ENCODE measurements around the gene CPNE5.
A peak's percentile ranks its signal among the peaks of the same experiment; 100 is the strongest.

Gene CPNE5

DNA sequence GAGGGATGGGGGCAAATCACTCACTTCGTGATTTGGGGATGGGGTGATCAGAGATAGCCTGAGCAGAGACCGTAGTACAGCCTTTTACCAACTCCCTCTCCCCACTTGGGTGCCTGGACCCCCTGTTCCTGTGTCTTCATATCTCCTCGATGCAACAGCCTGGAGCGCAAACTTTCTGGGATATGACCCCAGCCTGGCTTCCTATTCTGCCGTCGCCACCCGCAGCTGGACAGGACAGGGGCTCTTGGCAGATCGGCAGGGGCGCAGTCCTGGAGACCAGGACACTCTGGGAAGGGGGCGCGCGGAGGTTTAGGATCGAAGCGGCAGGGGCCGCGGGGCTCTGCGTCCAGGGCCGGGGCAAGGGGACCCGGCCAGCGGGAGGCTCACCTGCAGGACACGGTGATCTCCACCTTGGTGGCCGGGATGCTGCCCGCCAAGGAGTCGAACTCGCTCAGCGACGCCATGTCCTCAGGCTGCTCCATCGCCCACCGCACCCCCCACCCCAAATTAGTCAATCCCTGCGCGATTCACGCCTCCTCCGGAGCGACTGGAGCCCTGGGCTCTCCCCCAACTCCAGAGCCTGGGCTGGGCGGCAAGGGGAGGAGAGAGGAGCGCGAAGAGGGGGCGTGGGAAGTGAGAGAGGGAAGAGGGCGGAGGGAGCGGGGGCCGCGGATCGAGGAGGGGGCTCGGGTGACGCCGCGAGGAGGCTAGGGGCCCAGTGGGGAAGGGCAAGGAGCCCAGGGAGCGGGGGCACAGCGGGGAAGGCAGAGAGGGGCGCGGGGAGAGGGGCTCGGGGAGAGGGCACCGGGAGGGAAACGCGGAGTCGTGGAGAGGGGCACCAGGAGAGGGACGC is at the start of gene CPNE5:
CPNE5 (minus strand) TSS at position 549 of the 853 bp plus-strand sequence; CDS start at position 482, 67 bp downstream.
- intact Hi-C loops (cut with micrococcal nuclease), result no loop called here
- no peaks in the 10 kb centered on the region for H3K9me3 Mint-ChIP-seq
- H3K4me1 Mint-ChIP-seq (ENCODE audit: low read depth), result peaks cover 36% of the 10 kb centered on the region
- peak within 1 kb of the TSS; percentile 62 for H3K4me3 Mint-ChIP-seq
- peaks cover 65% of the 10 kb centered on the region for H3K27me3 Mint-ChIP-seq
- no peaks in the 10 kb centered on the region for H3K36me3 Mint-ChIP-seq (ENCODE audit: low read depth)
- no peak within 1 kb of the TSS for H3K27ac Mint-ChIP-seq

DNA sequence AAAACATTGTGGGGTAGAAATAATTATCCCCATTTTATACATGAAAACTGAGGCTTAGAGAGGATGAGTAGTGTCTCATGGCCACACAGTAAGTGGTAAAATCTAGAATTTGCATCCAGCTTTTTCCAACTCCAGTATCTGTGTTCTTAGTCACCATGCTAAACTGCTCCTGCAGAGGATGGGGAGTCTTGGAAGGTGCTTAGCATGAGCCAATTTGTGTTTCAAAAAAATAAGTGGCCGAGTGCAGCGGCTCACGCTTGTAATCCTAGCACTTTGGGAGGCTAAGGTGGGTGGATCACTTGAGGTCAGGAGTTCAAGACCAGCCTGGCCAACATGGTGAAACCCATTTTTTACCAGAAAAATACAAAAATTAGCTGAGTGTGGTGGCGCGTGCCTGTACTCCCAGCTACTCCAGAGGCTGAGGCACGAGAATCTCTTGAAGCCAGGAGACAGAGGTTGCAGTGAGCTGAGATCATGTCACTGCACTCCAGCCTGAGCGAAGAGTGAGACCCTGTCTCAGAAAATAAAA is 48.9 kb upstream of the CPNE5 start:
- Mint-ChIP-seq H3K27ac (no peak overlapping the region), H3K4me3 (no peak overlapping the region), H3K27me3 (no peaks in the 10 kb centered on the region), H3K9me3 (no peaks in the 10 kb centered on the region), H3K36me3 (ENCODE audit: low read depth) (peaks cover 12% of the 10 kb centered on the region), H3K4me1 (ENCODE audit: low read depth) (peaks cover 28% of the 10 kb centered on the region)
- intact Hi-C loops (cut with micrococcal nuclease), result loop anchor here (5.0 kb wide), 2 partner anchors 119 to 284 kb away; partner anchors contain the start of genes FGD2 and PIM1

- H3K9me3 Mint-ChIP-seq, result no peaks in the 10 kb centered on the region
- H3K4me3 Mint-ChIP-seq, result peak overlapping the region; percentile 11
- H3K4me1 Mint-ChIP-seq (ENCODE audit: low read depth), result peaks cover 28% of the 10 kb centered on the region
- no peak overlapping the region for H3K27ac Mint-ChIP-seq
- H3K36me3 Mint-ChIP-seq (ENCODE audit: low read depth), result peaks cover under 1% of the 10 kb centered on the region
- intact Hi-C loops (cut with micrococcal nuclease), result loop anchor here (5.0 kb wide), 2 partner anchors 120 to 285 kb away; partner anchors contain the start of genes FGD2 and PIM1
- H3K27me3 Mint-ChIP-seq, result no peaks in the 10 kb centered on the region
These were observed 47.8 kb upstream of the CPNE5 start for GRCh38 chr6:36886950-36887618.

DNA sequence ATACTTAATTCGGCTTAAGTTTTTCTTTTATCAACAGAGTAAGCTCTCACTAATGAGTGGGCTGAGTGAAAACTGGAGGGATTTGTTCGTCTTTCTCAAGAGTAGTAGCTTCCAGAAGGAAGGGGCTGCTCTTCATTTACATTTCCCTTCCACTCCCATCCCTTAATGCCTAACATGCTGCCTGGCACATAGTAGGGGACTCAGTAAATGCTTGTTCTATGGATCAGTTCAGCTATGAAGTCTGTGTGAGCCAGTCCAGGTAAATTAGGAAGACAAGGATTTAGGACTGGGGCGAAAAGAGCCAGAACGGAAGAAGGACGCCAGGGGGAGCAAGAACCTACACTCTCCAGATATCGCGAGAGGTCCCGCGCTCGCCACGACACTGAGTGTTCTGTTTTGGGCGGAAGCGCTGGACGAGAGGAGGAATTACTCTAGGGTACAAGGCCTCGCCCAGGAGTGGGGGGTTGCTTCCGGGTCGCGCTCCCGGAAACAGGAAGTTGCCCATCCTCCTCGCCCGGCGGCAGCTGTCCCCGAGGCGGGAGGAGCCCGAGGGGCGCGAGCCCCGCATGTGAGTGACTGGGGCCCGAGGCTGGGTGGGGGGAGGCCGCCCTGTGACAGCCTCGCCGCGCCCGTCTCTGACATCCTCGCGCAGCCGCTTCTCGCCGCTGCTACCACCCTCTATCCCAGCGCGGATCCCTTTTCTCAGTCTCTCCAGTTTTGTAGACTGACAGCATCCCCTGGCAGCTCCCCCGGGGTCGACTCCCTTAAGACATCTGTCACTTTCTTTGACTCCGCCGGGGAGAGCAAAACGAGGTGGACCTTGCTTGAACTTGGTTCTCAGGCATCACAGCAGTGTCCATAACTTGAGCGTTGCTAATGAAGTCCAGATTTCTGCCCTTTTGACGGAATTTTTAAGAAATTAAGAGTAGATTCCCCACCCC is 46.5 kb upstream of the CPNE5 start, which contains the start of gene C6orf89:
C6orf89 (plus strand) TSS at position 492 of the 941 bp plus-strand sequence. CDS start 13,493 bp downstream, outside the sequence.
- Mint-ChIP-seq H3K9me3 (no peaks in the 10 kb centered on the region), H3K4me1 (ENCODE audit: low read depth) (peaks cover 28% of the 10 kb centered on the region), H3K36me3 (ENCODE audit: low read depth) (no peaks in the 10 kb centered on the region), H3K27ac (peak within 1 kb of the TSS; percentile 83), H3K4me3 (peak within 1 kb of the TSS; percentile 83), H3K27me3 (no peaks in the 10 kb centered on the region)
- intact Hi-C loops (cut with micrococcal nuclease), result loop anchor here (1.0 to 5.0 kb wide), 3 partner anchors 122 to 325 kb away; partner anchors contain the start of genes FGD2 and PIM1

DNA sequence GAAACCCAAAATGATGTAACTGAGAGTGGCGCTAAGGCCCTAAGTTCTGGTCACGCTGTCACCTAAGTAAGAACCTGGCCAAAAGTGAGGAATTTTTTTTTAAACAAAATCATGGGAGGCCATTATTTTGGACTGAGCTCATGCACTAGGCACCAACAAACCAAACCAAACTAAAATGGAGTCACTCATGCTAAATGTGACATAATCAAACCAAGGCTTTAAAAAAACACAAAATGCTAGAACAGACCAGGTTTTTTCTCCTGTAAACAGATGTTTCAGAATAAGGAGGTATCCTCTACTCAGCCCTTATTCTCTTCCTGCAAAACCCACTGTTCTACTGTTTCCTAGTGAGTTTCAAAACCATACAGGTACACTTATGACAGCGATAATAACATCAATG is 45.4 kb upstream of the CPNE5 start:
- H3K4me3 Mint-ChIP-seq, result no peak overlapping the region
- no peak overlapping the region for H3K27ac Mint-ChIP-seq

DNA sequence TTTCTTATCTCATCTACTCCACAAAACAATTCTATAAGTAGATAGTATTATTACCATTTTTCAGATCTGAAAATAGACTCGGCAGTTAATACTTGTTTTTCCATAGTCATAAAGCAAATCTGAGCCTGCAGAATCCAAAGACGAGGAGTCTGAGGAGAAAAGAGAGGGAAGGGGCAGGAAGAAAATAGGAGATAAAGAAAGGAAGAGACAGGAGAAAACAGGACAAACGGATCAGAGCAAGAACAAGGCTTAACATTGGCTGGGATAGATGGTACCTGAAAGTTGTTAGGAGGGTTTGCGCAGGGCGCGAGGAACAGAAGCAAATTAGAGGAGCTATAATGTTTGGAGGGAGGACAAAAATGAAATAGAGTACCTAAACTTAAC is 36.0 kb upstream of the CPNE5 start:
- Mint-ChIP-seq H3K27me3 (peaks cover 4% of the 10 kb centered on the region), H3K4me1 (ENCODE audit: low read depth) (peaks cover 29% of the 10 kb centered on the region), H3K4me3 (peak overlapping the region; percentile 96), H3K36me3 (ENCODE audit: low read depth) (peaks cover 23% of the 10 kb centered on the region), H3K27ac (peak overlapping the region; percentile 98), H3K9me3 (no peaks in the 10 kb centered on the region)
- intact Hi-C loops (cut with micrococcal nuclease), result no loop called here

More for the DNA sequence above, 45.4 kb upstream of the CPNE5 start:
- peaks cover 28% of the 10 kb centered on the region for H3K4me1 Mint-ChIP-seq (ENCODE audit: low read depth)
- no peaks in the 10 kb centered on the region for H3K27me3 Mint-ChIP-seq
- H3K36me3 Mint-ChIP-seq (ENCODE audit: low read depth), result no peaks in the 10 kb centered on the region
- no peaks in the 10 kb centered on the region for H3K9me3 Mint-ChIP-seq
- intact Hi-C loops (cut with micrococcal nuclease), result loop anchor here (1.0 to 5.0 kb wide), 3 partner anchors 123 to 326 kb away; partner anchors contain the start of genes FGD2 and PIM1

DNA sequence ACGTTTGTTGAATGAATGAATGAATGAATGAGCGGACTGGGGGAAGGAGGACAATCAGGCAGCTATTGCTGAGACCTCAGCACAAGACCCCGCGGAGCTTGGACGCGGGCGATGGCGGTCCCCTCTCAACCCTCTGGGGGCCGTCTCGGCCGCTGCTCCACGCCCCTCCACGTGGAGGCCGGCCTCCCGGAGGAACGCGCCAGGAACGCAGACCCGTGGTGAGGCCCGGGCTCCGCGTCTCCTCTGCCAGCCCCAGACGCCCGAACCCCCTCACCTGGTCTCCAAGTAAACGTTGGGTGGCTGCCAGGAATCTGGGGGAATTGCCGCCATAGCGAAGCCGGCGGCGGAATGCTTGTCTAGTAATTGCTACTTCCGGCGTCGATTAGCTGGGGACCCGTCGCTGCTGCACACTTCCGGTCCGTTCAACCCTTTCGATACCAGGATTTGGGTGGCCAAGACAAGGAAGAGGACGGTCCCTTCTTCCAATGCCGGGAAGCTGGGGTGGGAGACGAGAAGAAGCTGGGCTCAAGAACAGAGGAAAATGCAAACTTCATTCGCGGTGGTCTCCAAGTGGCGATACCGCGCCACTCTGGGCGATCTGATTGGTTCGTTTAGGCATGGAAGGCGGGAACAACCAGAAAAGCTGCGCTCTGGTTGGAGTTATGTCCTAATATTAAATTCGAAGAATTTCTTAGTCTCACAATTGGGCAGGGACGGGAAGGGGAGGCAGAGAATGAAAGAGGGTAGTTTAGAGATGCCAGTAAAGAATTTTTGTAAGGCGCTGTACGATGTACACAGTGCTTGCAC is 35.4 kb upstream of the CPNE5 start, which contains the start of gene PPIL1:
PPIL1 (minus strand) TSS at position 361 of the 807 bp plus-strand sequence; CDS start at position 330, 31 bp downstream.
- H3K9me3 Mint-ChIP-seq, result no peaks in the 10 kb centered on the region
- H3K27ac Mint-ChIP-seq, result peak within 1 kb of the TSS; percentile 98
- peaks cover 29% of the 10 kb centered on the region for H3K4me1 Mint-ChIP-seq (ENCODE audit: low read depth)
- intact Hi-C loops (cut with micrococcal nuclease), result no loop called here
- peaks cover 4% of the 10 kb centered on the region for H3K27me3 Mint-ChIP-seq
- peaks cover 29% of the 10 kb centered on the region for H3K36me3 Mint-ChIP-seq (ENCODE audit: low read depth)
- peak within 1 kb of the TSS; percentile 96 for H3K4me3 Mint-ChIP-seq

DNA sequence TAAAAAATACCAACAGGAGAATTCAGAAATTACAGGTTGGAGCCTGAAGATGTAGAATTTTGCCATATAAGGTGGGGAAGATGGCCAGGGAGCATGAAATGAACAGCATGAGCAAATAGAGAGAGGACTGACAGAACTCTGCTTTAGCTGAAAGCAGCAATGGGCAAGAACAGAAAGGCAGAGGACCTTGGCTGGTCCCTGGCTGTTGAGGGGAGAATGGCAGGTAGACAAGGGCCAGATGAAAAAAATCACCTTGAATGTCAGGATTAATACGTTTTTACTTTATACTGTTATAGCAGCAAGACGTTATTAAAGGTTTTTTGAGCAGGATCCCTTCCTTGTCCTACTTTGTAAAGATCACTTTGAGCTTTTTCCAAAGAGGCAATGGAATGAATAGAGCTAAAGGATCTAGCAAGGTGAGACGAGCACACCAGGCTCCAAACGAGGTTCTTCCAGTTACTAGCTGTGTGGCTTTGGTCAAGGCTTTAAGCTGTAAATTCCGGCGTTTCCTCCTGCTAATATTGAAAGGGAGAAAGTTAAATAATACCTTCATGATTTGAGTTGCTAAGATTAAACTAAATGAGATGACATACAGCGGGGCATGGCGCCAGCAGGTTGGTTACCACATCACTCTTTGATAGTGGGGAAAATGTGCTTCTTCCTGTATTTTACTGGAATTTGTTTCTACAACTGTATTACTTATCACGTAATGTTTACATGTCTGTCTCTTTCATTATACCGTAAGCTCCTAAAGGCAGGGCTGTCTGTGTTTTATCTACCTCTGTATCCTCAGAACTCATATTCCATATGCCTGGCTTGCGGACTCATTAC is 34.6 kb upstream of the CPNE5 start:
- peak overlapping the region; percentile 98 for H3K27ac Mint-ChIP-seq
- H3K4me3 Mint-ChIP-seq, result peak overlapping the region; percentile 96
- intact Hi-C loops (cut with micrococcal nuclease), result no loop called here
- H3K4me1 Mint-ChIP-seq (ENCODE audit: low read depth), result peaks cover 30% of the 10 kb centered on the region
- peaks cover 2% of the 10 kb centered on the region for H3K27me3 Mint-ChIP-seq
- no peaks in the 10 kb centered on the region for H3K9me3 Mint-ChIP-seq
- peaks cover 37% of the 10 kb centered on the region for H3K36me3 Mint-ChIP-seq (ENCODE audit: low read depth)

- H3K9me3 Mint-ChIP-seq, result no peaks in the 10 kb centered on the region
- peak overlapping the region; percentile 98 for H3K27ac Mint-ChIP-seq
- H3K27me3 Mint-ChIP-seq, result peaks cover 2% of the 10 kb centered on the region
- peak overlapping the region; percentile 96 for H3K4me3 Mint-ChIP-seq
- intact Hi-C loops (cut with micrococcal nuclease), result no loop called here
- H3K36me3 Mint-ChIP-seq (ENCODE audit: low read depth), result peaks cover 44% of the 10 kb centered on the region
- peaks cover 37% of the 10 kb centered on the region for H3K4me1 Mint-ChIP-seq (ENCODE audit: low read depth)
These were observed 33.9 kb upstream of the CPNE5 start for GRCh38 chr6:36873115-36873514.

- intact Hi-C loops (cut with micrococcal nuclease), result no loop called here
- no peaks in the 10 kb centered on the region for H3K27me3 Mint-ChIP-seq
- peak overlapping the region; percentile 14 for H3K27ac Mint-ChIP-seq
- no peaks in the 10 kb centered on the region for H3K9me3 Mint-ChIP-seq
- H3K4me3 Mint-ChIP-seq, result no peak overlapping the region
- peaks cover 51% of the 10 kb centered on the region for H3K4me1 Mint-ChIP-seq (ENCODE audit: low read depth)
- H3K36me3 Mint-ChIP-seq (ENCODE audit: low read depth), result peaks cover 58% of the 10 kb centered on the region
These were observed 32.4 kb upstream of the CPNE5 start for GRCh38 chr6:36871686-36872085.

DNA sequence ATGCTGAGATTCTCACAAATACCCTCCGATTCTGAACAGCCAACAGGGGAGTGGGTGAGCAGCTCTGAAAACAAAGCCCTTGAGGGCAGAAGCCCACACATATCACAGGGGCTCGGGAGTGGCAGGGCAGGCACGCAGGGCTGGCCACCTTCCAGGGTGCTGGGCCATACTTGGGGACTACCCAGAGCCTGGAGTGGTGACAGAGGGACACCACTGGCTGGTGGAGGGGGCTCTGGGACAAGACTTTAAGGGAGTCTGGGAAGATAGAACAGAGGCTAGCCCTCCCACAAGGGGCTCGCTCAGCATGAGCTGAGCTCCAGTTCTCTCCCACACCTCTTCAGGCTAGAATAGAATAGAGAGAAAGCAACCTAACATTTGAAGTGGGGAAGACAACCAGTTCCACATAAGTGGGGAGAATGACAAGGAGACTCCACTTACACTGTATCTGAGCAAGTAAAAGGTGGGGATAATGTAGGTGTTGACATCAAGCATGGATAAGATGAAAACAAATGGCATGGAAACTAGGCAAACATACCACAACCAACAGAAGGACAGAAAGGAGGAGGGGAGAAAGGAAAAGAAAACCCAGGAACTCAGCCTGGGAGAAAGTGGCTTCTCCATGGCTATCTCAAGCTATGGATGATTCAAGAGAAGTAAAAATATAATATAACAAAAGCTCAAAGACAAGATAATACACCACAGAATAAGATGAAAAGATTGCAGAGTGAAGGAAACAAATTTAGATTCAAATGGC is 28.4 kb upstream of the CPNE5 start:
- intact Hi-C loops (cut with micrococcal nuclease), result no loop called here
- no peak overlapping the region for H3K4me3 Mint-ChIP-seq
- peak overlapping the region; percentile 40 for H3K27ac Mint-ChIP-seq
- peaks cover 87% of the 10 kb centered on the region for H3K36me3 Mint-ChIP-seq (ENCODE audit: low read depth)
- no peaks in the 10 kb centered on the region for H3K9me3 Mint-ChIP-seq
- H3K27me3 Mint-ChIP-seq, result no peaks in the 10 kb centered on the region
- H3K4me1 Mint-ChIP-seq (ENCODE audit: low read depth), result peaks cover 48% of the 10 kb centered on the region
